C4-2B (cell line): ENCODE measurements around the gene TAAR1.
"Not testable (repeated sequence)": the region's sequence is repeated elsewhere in the genome, so short reads cannot be mapped to it uniquely, and the experiment has no call there.

Experiments
- H3K27ac ChIP-seq: fragments of 450-650 bp; 2 replicates; pipeline ENCODE4 v1.5.1; 2017
- CTCF ChIP-seq: fragments of 450-650 bp; conservative IDR thresholded peaks from 2 replicates; pipeline ENCODE4 v1.5.1; 2017; ENCODE audit warnings: mild to moderate bottlenecking
- ZFX ChIP-seq: fragments of 450-650 bp; IDR thresholded peaks from 2 replicates; pipeline ENCODE4 v1.6.1; 2017

The TAAR1 gene

GRCh38 chr6:132607544-132608233, 51.3 kb downstream of the TAAR1 start:
- no peak for TF ChIP-seq CTCF
- TF ChIP-seq ZFX, result no peak

GRCh38 chr6:132604635-132605152, 54.3 kb downstream of the TAAR1 start:
- TF ChIP-seq ZFX, result no peak
- no peak for TF ChIP-seq CTCF
- H3K27ac ChIP-seq, result no peak overlapping the region

More at GRCh38 chr6:132607544-132608233, 51.3 kb downstream of the TAAR1 start:
- no peak overlapping the region for H3K27ac ChIP-seq

- H3K27ac ChIP-seq, result not testable (repeated sequence)
Observed at GRCh38 chr6:132600900-132601299, 58.1 kb downstream of the TAAR1 start.

- no peak overlapping the region for H3K27ac ChIP-seq
- TF ChIP-seq ZFX (no peak), CTCF (peak; percentile 66)
Observed at GRCh38 chr6:132598473-132598872, 60.5 kb downstream of the TAAR1 start.

GRCh38 chr6:132596201-132596600, 62.8 kb downstream of the TAAR1 start:
- TF ChIP-seq CTCF, result no peak
- no peak for TF ChIP-seq ZFX
- H3K27ac ChIP-seq, result no peak overlapping the region
